Fibroblast of skin of left quadriceps (primary cell): Measurements from ENCODE around the gene MYO16.
"Not testable (repeated sequence)": the region's sequence is repeated elsewhere in the genome, so short reads cannot be mapped to it uniquely, and the experiment has no call there.

Experiments
- DNase-seq, 2 experiments: peaks; one replicate each; pipeline ENCODE4 v3.0.0-alpha.2; 2013; ENCODE audit warnings: low read depth in 2 of 2

Gene MYO16

DNA sequence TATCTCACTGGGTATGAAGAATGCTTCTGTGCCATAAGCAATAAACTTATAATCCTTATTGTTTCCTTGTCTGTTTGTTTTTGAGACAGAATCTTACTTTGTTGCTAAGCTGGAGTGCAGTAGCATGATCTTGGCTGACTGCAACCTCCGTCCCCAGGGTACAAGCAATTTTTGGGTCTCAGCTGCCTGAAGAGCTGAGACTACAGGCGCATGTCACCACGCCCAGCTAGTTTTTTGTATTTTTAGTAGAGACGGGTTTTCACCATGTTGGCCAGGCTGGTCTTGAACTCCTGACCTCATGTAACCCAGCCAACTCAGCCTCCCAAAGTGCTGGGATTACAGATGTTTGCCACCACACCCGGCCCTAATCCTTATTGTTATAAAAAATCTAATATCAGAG lies 112.5 kb downstream of the MYO16 start:
- DNase-seq = no peak

DNA sequence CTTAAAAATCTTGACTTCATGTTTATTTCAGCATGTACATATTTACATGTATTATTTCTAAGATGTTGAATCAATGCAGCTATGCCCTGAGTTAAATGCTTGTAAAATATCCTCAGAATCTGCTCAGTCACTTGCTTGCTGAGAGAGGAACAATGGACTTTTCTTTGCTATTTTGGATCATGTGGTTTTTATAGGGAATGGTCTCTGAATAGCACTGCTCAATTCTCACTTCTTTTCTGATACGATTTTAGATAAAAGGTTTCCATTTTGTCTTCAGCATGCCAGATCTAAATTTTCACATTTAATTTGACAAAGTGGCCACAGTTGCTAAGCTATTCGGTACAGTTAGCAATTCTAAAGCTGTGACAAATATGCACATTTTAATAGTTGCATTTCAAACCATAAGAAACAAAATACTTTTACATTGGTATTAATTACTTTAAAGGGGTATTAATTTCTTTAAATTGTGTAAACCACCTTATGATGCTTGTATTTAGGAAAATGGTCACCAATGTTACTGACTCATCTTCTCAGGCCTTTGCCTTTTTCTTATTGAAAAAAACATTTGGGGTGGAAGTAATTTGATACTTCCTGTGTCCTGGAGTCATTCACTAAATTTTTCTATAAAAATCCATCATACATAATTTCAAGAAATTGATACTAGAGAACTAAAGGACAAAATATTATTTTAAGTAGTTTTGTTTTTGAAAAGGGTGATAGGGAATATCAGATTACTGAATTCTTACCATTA lies 113.5 kb downstream of the MYO16 start:
- no peak for DNase-seq

DNA sequence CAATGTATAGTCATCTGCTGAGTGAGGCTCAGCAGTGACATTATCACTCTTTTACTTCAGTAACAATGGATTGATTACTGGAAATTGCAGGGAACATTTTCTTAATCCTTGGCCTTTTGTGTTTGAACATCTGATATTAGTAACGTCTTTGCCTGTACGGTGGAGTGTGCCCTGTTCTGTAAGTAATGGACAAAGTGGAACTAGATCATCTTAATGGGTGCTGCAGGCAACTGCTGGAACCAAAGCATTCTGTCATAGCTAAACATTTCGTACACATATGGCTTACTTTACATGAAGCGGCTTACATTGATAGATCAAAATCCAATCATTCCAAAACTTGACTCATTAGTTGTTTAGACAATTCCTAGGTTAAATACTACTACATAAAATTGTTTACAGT lies 114.1 kb downstream of the MYO16 start:
- no peak for DNase-seq

DNA sequence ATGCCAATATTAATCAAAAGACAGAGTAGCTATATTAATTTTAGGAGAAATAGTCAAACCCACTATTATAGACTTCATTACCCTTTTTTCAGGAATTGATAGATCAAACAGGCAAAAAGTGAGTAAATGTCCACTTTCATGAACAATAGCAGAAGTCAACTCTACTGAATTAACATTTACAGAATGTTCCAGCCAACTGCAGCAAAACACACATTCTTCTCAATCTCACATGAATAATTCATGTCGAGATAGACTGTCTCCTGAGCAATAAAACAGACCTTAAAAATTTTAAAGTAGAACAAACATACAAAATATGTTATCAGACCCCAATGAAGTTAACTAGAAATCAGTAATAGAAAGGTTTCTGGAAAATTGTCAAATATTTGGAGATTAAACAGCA lies 118.4 kb downstream of the MYO16 start:
- no peak for DNase-seq

DNA sequence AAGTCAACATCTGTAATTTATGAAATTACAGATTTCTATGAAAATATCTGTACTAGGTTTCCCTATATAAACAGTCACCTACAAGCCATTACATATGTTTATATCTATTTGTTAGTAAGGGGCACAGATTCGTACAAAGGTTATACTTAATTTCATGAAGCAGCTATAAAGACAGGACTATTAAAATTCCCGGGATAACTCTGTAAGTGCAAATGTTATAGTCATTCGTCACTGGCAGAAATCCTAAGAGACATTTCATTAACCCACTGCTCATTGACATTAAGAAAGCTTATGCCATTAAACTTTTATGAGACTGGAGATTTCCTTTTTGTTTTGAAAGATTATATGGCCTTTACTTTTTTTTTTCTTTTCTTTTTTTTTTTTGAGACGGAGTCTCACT lies 122.9 kb downstream of the MYO16 start:
- no peak for DNase-seq

DNA sequence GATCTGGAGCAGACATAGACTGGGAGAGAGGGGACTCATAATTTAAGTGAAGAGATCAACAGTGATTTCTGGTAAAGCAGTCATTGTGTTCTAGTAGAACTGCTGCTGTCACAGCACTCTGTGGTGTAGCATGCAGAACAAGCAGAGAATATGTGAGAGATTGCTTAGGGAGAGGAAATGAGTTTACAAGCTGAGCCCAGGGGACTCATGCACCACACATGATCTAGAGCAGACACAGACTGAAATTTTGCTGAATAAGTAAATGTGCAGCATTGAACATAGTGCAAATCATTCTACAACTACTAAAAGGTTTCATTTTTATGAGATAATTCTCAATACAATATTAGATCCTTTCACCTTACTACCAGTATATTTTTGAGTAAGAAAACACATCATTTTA lies 125.7 kb downstream of the MYO16 start:
- no peak for DNase-seq

DNA sequence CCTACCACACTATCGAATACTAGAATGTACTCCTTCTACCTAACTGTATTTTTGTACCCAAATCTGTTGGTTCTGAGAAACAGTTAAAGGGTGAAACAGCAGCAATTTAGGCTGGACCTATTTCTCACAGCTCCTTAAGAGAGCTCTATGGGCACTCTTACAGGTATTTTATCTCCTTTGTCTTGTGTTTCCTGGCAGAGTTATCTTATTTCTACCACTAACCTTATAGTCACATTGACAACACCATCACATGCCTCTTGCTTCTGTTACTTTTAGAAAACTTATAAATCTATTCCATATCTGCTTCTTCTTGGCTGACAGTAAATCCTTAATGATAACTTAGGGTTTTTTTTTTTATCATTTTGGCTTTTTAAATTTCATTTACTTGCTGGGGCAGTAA lies 130.7 kb downstream of the MYO16 start:
- DNase-seq = no peak

DNA sequence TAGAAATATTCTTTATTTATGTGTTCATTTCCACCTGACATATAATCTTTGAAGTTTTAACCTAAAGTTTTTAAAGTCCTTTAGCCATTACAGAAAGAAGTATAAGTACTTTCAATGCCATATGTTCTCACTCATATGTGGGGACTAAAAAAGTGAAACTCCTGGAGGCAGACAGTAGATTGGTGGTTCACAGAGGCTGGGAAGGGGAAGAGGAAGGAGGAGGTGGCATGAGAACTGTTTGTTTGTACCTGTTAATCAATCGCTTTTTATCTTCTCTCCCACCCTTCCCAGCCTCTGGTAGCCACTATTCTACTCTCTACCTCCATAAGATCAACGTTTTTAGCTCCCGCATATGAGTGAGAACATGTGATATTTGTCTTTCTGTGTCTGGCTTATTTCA lies 131.1 kb downstream of the MYO16 start:
- DNase-seq = no peak

DNA sequence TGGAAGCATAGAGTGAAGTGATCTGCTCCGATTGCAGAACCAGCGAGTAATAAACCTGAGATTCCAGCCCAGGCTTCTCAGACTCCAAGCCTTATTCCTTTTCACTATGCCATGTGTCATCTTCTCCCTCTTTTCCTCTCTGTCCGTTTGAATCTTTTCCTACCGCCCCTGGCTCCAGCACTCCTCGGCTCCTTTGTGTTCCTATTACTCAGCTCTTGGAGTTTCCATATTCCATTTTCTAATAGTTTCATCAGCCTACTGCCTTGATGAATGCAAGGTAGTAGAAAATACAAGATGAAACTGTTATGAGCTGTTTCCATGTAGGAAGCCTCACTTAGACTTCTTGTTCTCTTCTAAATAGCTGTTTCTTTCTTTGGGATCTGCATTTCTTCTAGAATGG lies 138.6 kb downstream of the MYO16 start:
- DNase-seq = no peak

DNA sequence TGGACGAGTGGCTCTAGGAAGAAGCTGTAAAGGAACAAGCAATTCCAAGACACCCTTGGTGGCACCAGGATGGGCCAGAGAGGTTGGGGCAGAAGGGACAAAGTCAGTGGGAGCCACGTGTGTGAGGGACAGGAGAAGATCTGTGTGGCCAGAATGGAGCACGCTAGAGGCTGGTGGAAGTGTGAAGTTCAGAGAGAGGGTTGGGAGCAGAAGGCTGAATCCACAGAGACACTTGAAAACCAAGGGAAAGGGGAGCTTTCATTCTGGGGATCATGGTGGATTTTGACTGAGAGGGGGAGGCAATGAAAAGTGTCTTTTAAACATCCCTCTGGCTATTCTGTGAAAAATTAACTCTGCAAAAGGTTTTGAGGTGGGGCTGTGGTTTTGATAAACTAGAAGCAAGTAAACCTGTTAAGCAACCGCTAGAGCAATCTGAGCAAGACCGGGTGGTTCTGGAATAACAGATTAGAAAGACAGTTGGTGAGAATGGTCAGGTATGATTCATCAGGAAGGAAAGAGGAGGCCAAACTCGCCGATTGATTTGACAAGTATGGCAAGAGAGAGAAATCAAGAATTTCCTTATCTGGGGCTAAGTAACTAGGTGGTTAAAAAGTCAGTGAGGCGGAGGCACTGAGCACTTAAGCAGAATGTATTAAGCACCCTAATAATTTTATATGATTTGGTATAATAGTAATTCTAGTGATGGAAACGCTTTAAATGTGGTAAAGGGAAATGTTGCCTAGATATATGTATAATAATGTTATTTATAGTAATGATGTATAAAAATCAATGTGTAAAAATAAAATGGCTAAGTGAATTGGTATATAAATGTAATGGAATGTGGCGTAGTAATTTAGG lies 140.0 kb downstream of the MYO16 start:
- DNase-seq = no peak

DNA sequence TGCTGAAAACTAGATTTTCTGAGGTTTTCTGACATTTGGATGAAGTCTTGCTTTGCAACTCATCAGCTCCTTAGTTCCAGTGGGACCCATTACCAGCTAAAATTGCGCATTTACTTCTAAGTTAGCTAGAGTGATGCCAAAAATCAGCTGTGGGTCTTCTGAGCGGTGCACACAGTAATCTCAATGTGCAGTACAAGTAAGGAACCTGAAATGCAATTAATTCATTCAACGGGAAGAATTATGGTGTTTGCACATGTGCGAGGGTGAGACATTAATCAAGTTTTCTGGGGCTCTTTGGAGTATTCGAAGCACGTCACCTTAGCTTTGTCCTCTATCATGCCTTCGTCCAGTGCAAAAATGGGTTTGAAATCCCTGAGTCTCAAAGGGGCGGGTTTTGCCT lies 146.2 kb downstream of the MYO16 start:
- no peak for DNase-seq

DNA sequence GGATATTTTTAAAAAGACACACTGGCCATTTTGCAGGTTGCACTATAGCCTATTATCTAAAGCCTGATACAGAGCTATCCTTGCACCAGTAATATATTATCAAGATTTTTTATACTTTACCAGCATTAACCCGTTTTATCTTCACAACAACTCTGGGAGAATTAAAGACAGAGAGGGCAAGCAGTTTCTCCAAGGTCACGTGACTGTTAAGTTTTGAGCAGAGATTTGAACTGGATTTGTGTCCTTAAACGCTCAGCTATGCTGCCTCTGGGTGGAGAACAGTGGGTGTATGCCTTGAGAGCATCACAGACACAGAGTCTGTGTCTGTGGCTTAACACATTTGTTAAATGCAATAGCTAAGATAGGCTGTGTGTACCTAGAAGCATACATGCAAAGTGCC lies 147.2 kb downstream of the MYO16 start:
- no peak for DNase-seq

DNA sequence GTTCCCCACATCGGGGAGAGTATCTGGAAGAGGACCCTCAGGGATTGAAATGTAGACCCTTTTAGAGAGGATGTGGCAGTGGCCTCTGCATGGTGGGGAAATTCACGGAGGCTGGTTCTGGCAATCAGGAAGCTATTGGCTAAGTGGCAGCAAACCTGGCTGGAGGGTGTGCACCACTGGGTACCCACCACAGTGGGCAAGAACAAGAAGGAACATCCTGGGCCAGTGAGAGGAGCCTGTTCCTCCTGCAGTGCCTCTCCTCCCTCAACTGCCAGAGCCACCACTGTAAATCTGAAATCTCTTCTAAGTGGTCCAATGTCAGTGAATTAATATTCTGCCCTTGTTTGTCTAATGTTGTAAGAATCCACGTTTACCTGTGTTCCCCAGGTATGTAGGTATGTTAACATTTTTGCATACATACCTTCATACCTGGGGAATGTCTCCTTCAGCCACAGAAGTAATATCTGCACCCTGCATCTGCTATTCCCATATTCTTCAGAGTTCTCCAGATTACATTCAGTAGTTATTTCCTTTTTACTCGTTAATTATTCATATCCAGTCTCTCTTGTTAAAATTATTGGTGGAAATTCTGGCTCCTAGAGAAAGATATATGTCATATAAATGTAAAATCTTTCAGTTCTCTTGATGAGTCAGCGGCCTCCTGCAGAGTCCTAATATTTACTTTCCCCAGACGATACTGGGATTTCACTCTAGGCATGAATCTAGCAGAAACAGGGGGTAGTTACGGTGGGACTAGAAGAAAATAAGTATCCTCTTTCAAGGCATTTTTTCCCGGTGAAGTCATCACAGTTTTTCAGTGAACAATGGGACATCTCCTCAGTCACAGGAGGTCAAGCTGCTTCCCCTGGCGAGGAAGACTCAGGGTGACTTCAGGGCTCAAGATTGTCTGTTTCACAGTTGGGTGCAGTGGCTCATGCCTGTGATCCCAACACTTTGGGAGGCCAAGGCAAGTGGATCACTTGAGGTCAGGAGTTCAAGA lies 148.3 kb downstream of the MYO16 start:
- peak; percentile 54 to 55 for DNase-seq

DNA sequence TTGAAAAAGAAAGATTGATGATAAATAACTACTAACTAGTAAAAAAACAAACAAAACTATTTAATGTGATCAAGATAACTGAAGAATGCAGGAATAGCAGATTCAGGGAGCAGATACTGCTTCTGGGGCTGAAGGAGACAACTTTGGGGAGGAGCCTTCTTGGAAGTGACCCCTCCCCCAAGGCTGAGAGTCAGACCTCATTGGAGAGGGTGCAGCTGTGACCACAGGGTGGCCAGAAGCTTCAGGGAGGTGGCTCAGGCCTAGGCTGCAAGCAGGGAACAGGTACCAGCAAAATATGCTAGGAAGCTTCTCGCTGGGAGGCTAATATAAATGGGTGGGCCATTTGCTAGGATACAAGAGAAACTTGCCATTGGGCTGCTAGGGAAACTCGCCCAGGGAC lies 149.9 kb downstream of the MYO16 start:
- DNase-seq = no peak

DNA sequence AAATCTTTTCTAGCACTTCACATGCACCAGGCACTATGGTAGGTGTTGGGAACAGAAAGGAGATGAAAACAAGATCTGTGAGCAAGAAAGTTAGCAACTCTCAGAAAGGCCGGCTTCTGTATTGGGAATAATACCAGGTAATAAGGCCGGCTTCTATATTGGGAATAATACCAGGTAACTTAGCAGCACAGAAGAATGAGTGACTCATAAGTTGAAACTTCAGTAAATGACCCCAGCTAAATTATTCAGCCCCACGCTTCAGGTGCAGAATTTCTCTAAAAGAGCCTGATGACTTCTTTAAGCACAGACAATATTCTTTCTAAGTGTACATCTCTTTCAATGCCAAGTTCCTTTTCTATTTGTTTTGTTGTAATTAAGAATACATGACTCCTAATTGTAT lies 151.3 kb downstream of the MYO16 start:
- DNase-seq = no peak

DNA sequence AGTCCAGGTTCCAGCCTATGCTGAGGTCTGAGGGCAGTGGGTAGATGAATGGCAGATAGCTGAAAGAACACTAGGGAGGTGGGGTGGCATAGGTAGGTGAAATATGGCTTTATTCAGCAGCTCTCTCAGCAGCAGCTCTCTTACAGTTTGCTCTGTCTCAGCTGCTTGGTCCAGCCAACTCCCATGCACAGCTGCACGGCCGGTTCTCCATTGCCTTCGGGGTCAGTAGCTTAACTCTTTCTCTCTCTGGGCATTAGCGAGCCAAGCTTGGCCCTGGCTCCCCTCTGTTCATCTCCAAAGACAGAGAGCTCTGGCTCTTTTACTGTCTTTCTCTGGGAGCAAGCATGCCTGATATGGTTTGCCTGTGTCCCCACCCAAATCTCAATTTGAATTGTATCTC lies 151.9 kb downstream of the MYO16 start:
- DNase-seq = no peak

DNA sequence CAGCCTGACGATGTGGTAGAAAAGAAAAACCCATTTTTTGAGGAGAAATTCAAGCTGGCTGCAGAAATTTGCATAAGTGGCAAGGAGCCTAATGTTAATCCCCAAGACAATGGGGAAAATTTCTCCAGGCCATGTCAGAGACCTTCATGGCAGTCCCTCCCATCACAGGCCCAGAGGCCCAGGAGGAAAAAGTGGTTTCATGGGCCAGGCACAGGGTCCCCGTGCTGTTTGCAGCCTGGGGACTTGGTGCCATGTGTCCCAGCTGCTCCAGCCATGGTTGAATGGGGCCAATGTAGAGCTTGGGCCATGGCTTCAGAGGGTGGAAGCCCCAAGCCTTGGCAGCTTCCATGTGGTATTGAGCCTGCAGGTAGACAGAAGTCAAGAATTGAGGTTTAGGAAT lies 153.1 kb downstream of the MYO16 start:
- not testable (repeated sequence) for DNase-seq

DNA sequence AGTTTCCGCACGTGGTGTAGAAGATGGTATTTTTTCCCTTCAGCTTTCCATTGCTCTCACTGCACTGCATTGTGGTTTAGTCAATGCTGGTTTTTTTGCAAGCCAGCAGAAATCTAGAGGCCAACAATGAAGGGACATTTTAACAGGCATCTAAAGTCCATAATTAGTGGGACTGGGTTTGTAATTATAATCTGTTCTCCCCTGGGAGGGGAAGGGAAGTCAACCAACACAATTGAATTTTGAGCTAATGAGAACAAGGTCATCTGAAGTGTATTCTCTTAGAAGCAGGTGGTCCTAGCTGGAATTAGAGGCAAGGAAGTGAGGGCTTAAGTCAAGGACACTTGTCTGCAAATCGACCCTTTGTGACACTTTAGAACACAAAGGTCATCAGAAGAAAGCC lies 156.4 kb downstream of the MYO16 start:
- no peak for DNase-seq

DNA sequence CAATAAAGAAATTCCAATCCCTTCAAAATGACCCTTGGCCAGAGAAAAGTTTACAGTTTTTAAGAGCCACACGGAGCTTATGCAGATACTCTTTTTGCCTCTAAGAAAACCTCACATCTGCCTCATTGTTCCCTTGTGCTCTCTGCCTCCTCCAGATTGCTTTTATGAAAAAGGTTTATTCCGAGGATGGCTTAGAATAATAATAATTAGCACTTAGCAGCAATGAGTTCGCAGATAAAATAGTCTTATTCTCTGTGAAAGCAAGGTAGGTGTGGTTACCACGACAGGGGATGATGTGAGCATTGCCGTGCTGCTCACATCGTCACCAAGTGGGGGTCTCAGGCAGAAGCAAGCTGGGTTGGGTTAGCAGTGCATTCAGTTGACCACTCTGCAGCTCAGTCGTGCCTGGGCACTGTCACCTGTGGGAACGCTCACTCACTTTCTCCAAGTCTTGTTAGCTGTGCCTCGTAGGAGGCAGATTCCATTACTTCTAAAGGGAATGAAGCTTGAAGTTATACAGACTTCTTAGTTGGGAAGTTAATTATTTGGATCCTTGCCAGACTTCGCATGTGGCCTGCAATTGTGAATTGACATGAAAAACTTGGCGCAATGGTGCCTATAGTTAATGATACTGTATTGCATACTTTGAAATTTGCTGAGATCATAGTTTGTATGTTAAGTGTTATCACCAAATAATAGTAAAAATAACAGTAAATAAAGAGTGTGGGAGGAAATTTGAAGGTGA lies 157.2 kb downstream of the MYO16 start:
- DNase-seq = no peak

DNA sequence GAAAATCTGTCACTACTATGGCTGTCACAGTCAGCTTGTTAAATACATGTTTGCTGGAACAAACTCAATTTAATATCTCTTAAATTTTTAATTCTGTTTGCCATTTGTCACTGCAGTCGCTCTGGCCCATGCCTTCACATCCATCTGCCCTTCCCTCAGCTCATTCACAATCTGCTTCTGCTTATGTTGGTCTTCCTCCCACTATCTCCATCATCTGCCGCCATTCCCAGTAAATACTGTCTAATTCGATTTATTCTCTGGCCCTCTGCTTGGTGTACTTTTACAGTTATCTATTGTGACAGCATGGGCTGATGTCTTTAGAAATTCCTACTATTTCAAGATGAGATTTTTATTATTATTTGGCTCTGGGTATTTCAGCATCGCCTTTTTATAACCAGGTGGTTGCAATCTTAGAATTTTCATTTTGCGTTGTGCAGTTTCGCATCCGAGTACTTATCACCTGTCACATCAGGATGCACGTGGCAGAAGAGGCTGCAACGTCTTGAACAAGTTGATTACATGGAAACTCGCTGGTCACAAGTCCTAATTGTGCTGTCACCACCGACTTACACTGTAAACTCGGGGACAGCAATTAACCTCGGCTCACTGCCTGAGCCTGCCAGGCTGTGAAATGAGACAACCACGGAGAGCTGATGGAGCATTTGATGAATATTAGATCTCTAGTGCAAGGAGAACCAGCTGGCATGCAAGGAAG lies 158.4 kb downstream of the MYO16 start:
- DNase-seq = no peak

DNA sequence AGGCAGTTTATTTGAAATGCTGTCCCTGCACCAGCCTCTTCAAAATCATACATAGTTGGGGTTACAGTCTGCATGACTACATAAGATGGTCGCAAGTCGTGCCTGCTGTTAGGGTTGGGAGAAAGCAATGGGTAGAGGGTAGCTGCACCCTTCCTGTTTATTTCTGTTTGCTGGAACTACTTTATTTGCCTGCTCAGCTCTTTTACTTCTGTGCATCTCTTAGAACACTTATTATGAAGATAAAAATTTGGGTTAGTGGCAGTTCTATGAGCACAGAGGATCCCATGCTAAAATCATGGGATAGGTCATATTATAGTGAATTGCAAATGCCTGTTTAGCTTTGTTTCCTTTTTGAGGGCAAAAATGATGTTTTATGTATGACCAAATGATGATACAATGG lies 160.1 kb downstream of the MYO16 start:
- no peak for DNase-seq
